Activated CD4-positive, alpha-beta T cell treated with anti-CD3 and anti-CD28 coated beads, Interleukin-2, amount 50 U/mL, for 48 hours (primary cell): ENCODE measurements around the gene CYB5R4.
"Not testable (repeated sequence)": the region's sequence is repeated elsewhere in the genome, so short reads cannot be mapped to it uniquely, and the experiment has no call there.

Source experiments
- DNase-seq, 2 experiments: peaks; one replicate each; pipeline ENCODE4 v3.0.0-alpha.2; 2020

CYB5R4 gene

GRCh38 chr6:83914953-83915352 lies 55.5 kb downstream of the CYB5R4 start:
- no peak for DNase-seq

GRCh38 chr6:83917001-83917400 lies 57.5 kb downstream of the CYB5R4 start:
- no peak for DNase-seq

GRCh38 chr6:83920017-83920416 lies 60.5 kb downstream of the CYB5R4 start:
- no peak for DNase-seq

- DNase-seq = no peak
Observed at GRCh38 chr6:83921315-83921714, 61.8 kb downstream of the CYB5R4 start.

GRCh38 chr6:83927470-83927869 lies 68.0 kb downstream of the CYB5R4 start:
- DNase-seq = no peak

- DNase-seq = no peak
Observed at GRCh38 chr6:83928286-83928685, 68.8 kb downstream of the CYB5R4 start.

- not testable (repeated sequence) for DNase-seq
Observed at GRCh38 chr6:83946201-83946833, 86.8 kb downstream of the CYB5R4 start.

GRCh38 chr6:83947983-83948382 lies 88.5 kb downstream of the CYB5R4 start:
- not testable (repeated sequence) for DNase-seq

GRCh38 chr6:83948851-83949250 lies 89.4 kb downstream of the CYB5R4 start:
- DNase-seq = no peak

GRCh38 chr6:83951423-83951822 lies 91.9 kb downstream of the CYB5R4 start:
- not testable (repeated sequence) for DNase-seq

GRCh38 chr6:83952830-83953229 lies 93.3 kb downstream of the CYB5R4 start:
- DNase-seq = no peak

GRCh38 chr6:83954371-83954770 lies 94.9 kb downstream of the CYB5R4 start:
- DNase-seq = no peak

GRCh38 chr6:83958241-83958685 lies 98.8 kb downstream of the CYB5R4 start:
- DNase-seq = no peak

- no peak for DNase-seq
Observed at GRCh38 chr6:83960664-83961063, 101.2 kb downstream of the CYB5R4 start.

GRCh38 chr6:83962582-83962981 lies 103.1 kb downstream of the CYB5R4 start:
- DNase-seq = no peak

GRCh38 chr6:83966539-83966938 lies 107.0 kb downstream of the CYB5R4 start:
- DNase-seq = no peak

GRCh38 chr6:83970582-83970981 lies 111.1 kb downstream of the CYB5R4 start:
- DNase-seq = no peak

GRCh38 chr6:83974409-83975050 lies 115.0 kb downstream of the CYB5R4 start:
- DNase-seq = no peak

GRCh38 chr6:83976037-83976755 lies 116.7 kb downstream of the CYB5R4 start:
- no peak for DNase-seq

GRCh38 chr6:83976871-83977270 lies 117.4 kb downstream of the CYB5R4 start:
- no peak for DNase-seq

GRCh38 chr6:83978324-83978734 lies 118.8 kb downstream of the CYB5R4 start:
- no peak for DNase-seq

GRCh38 chr6:83978997-83979396 lies 119.5 kb downstream of the CYB5R4 start:
- DNase-seq = no peak

- DNase-seq = no peak
Observed at GRCh38 chr6:83984411-83984810, 124.9 kb downstream of the CYB5R4 start.

- no peak for DNase-seq
Observed at GRCh38 chr6:83985308-83985713, 125.8 kb downstream of the CYB5R4 start.
